ENCODE measurements around the gene DUSP15. TPM values are rescaled to one million over a fixed set of nuclear protein-coding genes. Genes with fewer than 3 reads are reported as not detected.

The DUSP15 gene
- total RNA-seq, 1 experiment from 2014 or later: not detected

GRCh38 chr20:31861385-31862156 is 8.8 kb downstream of the DUSP15 start:
- peak; percentile 35 for DNase-seq (ENCODE audit: extremely low read depth, low read depth)

DNA sequence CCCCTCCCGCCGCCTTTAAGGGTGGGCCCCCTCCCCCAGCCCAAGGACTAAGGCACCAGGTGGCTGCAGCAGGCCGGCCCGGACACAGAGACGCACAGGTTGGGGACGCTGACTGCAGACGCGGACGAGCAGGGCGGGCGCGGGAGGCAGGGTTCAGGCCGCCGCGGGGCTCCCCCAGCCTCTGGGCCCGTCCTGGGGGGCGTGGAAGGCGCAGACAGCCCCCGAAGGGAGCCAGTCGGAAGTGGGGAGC is 9.3 kb downstream of the DUSP15 start:
- DNase-seq (ENCODE audit: extremely low read depth, low read depth): no peak

DNA sequence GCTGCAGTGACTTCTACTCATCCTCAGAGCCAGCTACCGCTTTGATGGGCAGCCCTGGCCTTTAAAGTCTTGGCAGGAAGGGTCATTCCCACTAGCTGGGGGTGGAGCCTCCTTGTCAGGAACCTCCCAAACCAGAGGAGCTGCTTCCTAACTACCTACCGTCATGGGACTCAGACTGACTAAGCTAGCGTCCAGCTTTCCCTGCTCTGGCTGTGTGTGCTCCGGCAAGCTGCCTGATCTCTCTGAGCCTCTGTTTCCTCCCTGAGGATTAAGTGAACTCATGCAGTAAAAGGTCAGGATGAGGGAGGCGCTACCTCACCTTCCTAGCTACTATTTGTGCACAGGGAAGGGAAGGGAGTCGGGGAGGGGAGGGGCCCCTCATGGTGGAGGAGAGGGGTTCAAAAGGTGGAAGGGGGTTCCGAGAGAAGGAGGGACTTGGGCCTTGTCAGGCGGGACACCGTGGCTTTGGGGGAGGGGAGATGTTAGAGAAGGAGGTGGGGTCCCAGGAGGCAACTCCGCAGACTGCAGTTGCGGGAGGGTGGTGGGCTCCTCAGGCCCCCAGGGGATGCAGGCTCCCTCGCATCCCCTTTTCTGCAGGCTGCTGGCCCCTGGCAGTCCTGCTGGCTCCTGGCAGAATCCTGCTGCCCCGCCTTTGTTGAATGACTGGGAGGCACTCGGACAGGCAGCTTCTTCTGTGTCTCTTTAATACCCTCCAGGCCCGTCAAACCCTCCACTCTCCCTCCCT is 9.8 kb downstream of the DUSP15 start:
- DNase-seq (ENCODE audit: extremely low read depth, low read depth): no peak

DNA sequence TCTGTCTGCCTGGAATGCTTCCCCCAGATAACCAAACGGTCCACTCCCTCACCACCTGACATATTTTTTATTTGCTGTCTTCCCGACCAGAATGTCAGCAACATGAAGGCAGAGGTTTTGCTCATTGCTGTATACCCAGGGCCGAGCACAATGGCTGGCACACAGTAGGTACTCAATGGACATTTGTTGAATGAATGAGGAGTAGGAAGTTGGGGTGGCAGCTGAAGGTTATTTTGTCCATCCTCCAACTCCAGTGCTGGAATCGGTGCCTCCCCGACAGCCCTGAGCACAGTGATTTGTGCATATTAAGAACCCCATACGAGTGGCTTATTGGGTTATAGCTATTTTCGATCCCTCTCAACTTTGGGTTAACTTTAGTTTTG is 10.3 kb downstream of the DUSP15 start:
- no peak for DNase-seq (ENCODE audit: extremely low read depth, low read depth)

DNA sequence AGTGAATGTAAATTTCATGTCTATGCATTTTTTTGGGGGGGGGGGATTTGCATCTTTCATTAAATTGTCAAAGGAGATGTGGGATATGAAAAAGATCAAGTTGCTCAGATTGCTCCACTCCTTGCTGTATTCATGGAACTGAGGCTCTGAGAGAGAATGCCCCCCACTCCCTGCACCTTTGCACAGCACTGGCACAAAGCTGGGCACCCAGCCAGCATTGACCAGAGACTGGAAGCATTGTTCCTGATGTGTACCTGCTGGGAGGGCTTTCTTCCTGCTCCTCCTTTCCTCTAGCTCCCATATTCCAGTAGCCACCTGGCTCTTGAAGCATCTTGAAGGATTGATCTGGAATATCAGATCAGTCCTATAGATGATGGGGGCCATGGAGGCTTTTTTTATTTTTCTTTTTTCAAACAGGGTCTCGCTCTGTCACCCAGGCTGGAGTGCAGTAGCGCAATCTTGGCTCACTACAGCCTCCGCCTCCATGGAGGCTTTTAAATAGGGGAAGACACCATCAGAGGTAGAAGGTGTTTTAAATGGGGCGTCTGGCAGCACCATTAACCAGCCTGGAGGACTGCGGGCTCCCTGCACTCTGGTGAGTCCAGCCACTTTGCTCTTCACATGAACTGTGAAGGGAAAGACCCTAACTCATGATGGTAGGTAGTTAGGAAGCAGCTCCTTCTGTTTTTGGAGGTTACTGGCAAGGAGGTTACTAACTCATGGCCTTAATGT is 10.9 kb downstream of the DUSP15 start:
- DNase-seq (ENCODE audit: extremely low read depth, low read depth): no peak

DNA sequence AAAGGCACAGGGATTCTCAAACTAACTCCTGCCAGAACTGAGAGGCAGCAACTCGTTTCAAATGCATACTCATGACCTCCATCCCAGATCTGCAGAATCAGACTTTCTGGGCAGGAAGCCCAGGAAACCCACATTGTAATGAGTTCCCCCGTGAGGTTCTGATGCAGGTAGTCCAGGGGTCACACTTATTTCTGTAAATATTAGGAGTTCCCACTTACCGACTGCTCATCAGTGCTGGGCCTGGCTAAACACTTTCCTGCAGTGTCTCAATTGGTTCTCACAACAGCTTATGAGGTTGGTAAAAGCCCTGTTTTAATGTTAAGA is 11.6 kb downstream of the DUSP15 start:
- no peak for DNase-seq (ENCODE audit: extremely low read depth, low read depth)

GRCh38 chr20:31857861-31858759 is 12.2 kb downstream of the DUSP15 start:
- no peak for DNase-seq (ENCODE audit: extremely low read depth, low read depth)

DNA sequence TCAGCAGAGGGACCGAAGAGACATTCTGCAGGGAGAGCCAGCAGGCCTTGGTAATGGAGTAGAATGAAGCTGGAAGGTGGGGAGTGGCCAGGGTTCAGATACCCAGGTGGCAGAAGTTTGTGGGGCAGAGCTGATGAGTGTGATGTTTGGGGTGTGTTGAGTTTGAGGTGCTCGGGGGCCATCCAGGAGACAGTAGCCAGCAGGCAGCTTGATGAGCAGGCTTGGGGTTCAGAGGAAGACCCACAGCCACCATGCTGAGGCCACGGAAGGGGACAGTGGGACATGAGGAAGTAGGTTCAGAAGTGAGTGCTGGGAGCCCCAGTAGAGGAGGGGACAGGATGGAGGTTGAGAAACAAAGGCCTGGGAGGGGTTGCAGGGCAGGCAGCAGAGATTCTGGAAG is 13.8 kb downstream of the DUSP15 start:
- no peak for DNase-seq (ENCODE audit: extremely low read depth, low read depth)

DNA sequence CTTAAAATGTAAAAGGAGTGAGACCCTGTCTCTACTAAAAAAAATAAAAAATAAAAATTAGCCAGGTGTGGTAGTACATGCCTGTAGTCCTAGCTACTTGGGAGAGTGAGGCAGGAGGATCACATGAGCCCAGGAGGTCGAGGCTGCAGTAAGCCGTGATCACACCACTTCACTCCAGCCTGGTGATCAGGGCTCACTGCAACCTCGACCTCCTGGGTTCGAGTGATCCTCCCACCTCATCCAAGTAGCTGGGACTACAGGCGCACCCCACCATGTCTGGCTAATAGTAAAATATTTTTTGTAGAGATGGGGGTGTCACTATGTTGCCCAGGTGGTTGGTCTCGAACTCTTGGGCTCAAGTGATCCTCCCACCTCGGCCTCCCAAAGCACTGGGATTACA is 16.8 kb downstream of the DUSP15 start:
- no peak for DNase-seq (ENCODE audit: extremely low read depth, low read depth)

- no peak for DNase-seq (ENCODE audit: extremely low read depth, low read depth)
These were observed 18.9 kb downstream of the DUSP15 start for GRCh38 chr20:31851240-31851955.

GRCh38 chr20:31849306-31849930 is 20.9 kb downstream of the DUSP15 start:
- DNase-seq (ENCODE audit: extremely low read depth, low read depth): no peak

- DNase-seq (ENCODE audit: extremely low read depth, low read depth): no peak
These were observed 22.0 kb downstream of the DUSP15 start for GRCh38 chr20:31848088-31848999.

- no peak for DNase-seq (ENCODE audit: extremely low read depth, low read depth)
These were observed 23.6 kb downstream of the DUSP15 start for GRCh38 chr20:31846793-31847138.

DNA sequence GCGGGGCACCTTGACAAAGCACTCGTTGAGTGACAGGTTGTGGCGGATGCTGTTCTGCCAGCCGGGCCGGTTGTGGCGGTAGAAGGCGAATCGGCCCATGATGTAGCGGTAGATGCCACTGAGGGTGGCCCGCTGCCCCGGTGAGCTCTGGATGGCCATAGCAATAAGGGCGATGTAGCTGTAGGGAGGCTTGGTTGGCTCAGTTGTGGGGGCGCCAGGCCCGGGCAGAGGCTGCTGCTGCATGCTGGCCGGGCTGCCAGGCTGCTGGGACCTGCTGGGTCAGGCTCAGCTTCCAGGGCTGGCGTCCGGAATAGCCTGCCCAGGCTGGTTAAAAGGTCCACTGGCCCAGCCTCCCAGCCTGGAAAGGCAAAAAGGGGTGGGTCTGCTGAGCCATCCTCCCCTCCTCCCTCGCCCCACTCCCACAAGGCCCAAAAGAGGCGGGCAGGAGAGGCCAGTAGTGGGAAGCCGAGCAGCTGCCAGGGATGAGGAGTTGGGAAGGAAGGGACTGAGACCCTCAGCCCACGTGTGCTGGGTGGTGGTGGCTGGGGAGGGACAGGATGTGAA is 24.9 kb downstream of the DUSP15 start, which contains the start of gene FOXS1:
FOXS1 (minus strand) TSS at position 305 of the 564 bp plus-strand sequence; CDS start at position 243, 62 bp downstream.
- no peak for DNase-seq (ENCODE audit: extremely low read depth, low read depth)

DNA sequence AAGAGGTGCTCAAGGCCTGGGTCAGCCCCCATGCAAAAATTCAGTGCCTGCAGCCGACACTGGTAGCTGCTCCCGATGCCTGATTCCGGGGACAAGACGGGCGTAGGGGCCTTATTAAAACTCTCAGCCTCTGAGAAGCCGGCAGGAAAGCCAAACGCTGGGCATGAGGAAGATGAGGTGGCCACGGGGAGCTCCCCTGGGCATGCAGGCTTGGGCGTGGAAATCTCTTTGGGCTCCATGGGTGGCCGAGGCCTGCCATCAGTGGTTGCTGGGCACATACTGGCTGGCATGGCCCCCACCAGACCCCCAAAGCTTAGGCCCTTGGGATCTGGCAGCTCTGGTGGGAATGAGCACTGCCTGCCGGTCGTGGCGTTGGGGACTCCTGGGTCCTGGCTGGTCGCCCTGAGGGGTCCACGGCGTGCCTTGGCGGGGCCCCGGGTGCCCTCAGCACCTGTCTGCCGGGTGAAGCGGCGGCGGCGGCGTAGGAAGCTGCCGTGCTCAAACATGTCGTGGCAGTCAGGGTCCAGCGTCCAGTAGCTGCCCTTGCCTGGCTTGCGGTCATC is 25.5 kb downstream of the DUSP15 start:
- no peak for DNase-seq (ENCODE audit: extremely low read depth, low read depth)

DNA sequence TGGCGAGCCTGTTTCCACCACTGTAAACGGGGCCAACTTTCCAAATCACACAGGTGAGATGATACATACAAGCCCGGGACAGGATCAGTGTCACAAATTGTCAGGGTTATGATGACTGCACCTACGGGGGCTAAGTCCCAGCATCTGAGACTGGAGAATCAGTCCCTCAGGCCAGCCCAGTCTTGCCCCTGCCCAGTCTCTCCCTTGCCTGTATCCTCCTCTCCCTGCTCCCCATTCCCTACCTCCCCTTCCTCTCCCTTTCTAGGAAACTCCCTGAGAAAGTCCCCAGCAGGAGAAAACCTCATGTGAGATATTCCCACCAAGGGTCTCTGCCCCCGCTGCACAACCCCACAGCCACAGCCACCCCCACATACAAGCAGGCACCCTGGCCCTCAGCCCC is 26.4 kb downstream of the DUSP15 start:
- no peak for DNase-seq (ENCODE audit: extremely low read depth, low read depth)

GRCh38 chr20:31843288-31843687 is 27.0 kb downstream of the DUSP15 start:
- no peak for DNase-seq (ENCODE audit: extremely low read depth, low read depth)
